Activated naive CD8-positive, alpha-beta T cell treated with anti-CD3 and anti-CD28 coated beads for 36 hours (primary cell): ENCODE measurements around the gene TANC1. TPM values are rescaled to one million over a fixed set of nuclear protein-coding genes. Genes with fewer than 3 reads are reported as not detected.

Source experiments
- DNase-seq: peaks from one replicate; pipeline ENCODE4 v3.0.0; 2021
- H3K27ac Mint-ChIP-seq: one replicate; pipeline ENCODE4 v1.8.0; 2022; ENCODE audit warnings: mild to moderate bottlenecking, moderate library complexity, mixed read lengths
- H3K27me3 Mint-ChIP-seq: one replicate; pipeline ENCODE4 v1.8.0; 2022; ENCODE audit warnings: mild to moderate bottlenecking, mixed read lengths
- H3K36me3 Mint-ChIP-seq: one replicate; pipeline ENCODE4 v1.8.0; 2021; ENCODE audit warnings: mild to moderate bottlenecking, mixed read lengths
- H3K4me1 Mint-ChIP-seq: one replicate; pipeline ENCODE4 v1.8.0; 2021; ENCODE audit warnings: mixed read lengths
- H3K4me3 Mint-ChIP-seq: one replicate; pipeline ENCODE4 v1.8.0; 2022; ENCODE audit warnings: mild to moderate bottlenecking, moderate library complexity, mixed read lengths
- H3K9me3 Mint-ChIP-seq: one replicate; pipeline ENCODE4 v1.8.0; 2022; ENCODE audit warnings: mixed read lengths
- total RNA-seq, 2 experiments: library from RNA; stranded (reverse); gene quantifications; one replicate each; pipeline ENCODE4 v1.2.3, GENCODE V29; 2021

The TANC1 gene
- total RNA-seq, 2 experiments from 2014 or later, result 0.97 to 1.0 TPM

DNA sequence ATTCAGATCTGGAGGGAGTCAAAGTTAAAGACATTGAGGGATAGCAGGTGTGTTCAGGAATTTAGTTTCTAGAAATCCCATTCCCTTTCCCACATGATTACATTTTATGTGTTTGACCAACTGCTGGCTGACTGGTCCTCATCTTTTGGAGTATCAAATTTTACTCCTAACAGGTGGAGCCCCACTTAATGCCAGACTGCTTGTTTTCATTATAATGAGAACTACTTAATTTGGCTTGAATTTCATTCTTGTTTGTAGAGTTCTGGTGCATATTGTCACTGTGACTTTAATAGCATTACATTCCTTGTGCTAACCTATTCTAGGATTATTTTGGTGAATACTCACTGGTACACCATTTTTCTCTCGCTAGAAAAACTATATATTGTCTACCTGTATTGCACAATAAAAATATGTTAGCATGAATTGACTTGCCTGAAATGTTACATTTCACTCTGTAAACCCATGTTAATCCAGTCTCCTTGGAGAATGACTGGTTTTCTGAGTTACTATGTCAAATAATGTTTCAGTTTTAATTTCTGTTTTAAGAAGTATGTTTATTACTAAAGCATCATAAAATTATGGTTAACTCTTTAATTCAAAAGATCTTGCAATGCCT lies 98.2 kb downstream of the TANC1 start:
- no peaks in the 10 kb centered on the region for H3K27me3 Mint-ChIP-seq
- H3K9me3 Mint-ChIP-seq, result no peaks in the 10 kb centered on the region
- H3K27ac Mint-ChIP-seq, result no peak overlapping the region
- no peaks in the 10 kb centered on the region for H3K4me1 Mint-ChIP-seq
- no peaks in the 10 kb centered on the region for H3K36me3 Mint-ChIP-seq
- no peak overlapping the region for H3K4me3 Mint-ChIP-seq
- DNase-seq, result no peak

DNA sequence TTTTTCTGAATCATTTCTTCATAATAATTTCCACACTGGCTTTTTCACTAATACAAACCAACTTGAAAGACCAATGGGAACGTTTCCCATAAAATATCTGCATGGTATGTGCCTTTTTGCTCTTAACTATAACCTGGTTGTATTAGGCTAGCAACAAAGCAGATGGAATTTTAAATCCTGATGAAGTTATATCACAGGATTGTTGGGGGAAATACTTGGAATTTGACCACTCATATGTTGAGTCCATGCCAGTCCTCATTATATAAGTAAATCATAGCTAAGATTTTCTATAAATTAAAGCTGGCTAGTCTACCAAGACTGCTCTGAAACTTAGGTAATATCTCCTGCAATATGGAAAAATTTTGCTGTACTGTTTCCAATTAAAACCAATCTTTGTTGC lies 99.5 kb downstream of the TANC1 start:
- Mint-ChIP-seq H3K36me3 (no peaks in the 10 kb centered on the region), H3K4me1 (no peaks in the 10 kb centered on the region), H3K27me3 (no peaks in the 10 kb centered on the region), H3K27ac (no peak overlapping the region), H3K4me3 (no peak overlapping the region), H3K9me3 (no peaks in the 10 kb centered on the region)
- DNase-seq, result no peak

DNA sequence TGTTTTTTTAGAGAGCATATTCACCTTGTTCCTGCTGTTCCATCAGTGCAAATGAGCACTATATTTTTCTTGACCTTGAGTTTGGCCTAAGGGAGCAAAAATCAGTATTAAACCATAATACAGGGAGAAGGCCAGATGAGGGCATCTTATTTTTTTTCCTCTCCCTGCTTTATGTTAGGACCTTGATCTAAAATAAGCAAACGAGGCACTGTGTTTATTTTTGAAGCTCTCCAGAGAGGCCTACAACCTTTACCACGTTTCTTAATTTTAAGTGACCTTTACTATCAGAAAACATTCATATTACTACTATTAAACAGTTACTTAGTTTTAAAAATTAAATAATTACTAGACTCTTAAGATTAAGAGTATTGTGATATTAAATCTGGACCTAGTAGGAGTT lies 100.8 kb downstream of the TANC1 start:
- no peak for DNase-seq

DNA sequence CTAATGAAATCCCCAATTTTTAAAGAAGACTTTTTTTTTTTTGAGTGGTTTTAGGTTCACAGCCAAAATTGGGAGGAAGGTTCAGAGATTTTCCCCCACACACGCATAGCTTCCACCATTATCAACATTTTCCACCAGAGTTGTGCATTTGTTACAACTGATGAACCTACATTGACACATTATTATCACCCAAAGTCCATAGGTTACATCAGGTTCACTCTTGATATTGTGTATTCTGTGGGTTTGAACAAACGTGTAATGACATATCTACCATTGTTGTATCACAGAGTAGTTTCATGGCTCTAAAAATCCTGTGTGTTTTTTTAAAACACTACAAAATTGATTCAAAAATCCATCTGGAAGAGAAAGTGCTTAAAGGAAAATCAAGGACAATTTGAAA lies 101.8 kb downstream of the TANC1 start:
- no peaks in the 10 kb centered on the region for H3K36me3 Mint-ChIP-seq
- H3K4me1 Mint-ChIP-seq, result no peaks in the 10 kb centered on the region
- no peaks in the 10 kb centered on the region for H3K27me3 Mint-ChIP-seq
- no peak overlapping the region for H3K4me3 Mint-ChIP-seq
- H3K27ac Mint-ChIP-seq, result no peak overlapping the region
- no peak for DNase-seq
- H3K9me3 Mint-ChIP-seq, result no peaks in the 10 kb centered on the region

More for the DNA sequence above, 100.8 kb downstream of the TANC1 start:
- Mint-ChIP-seq H3K27me3 (no peaks in the 10 kb centered on the region), H3K4me1 (no peaks in the 10 kb centered on the region), H3K36me3 (no peaks in the 10 kb centered on the region), H3K4me3 (no peak overlapping the region), H3K27ac (no peak overlapping the region), H3K9me3 (no peaks in the 10 kb centered on the region)

DNA sequence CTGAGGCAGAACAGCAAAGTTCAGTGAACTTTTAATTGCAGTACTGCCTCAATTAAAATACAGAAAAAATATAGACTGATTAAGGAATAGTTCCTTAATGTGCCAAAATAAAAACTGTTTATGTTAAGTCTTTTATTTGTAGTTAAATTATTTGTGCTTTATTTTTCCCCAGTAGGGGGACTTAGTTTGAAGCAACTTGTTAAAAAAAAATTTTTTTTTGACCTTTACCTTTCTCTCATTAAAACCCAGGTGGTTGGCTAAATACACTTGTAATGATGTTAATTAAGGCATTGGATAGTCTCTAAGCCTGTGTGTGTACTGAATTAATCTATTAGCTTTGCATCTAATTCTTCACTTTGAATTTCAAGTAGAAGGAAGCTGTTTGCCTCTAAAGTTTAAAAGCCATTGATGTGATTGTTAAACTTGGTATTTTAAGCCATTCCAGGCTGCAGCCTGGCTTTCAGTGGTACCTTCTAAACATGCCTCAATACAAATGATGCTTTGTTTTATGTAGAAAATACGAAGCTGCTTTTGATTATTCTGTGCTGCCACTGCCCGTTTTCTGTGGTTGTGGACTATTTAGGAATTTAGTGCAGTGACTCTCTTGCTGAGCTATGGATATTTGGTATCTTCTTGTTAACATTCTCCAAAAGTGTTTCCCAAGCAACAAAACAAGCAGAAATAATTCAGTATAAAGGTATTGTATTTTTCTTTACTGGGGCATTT lies 102.9 kb downstream of the TANC1 start:
- no peaks in the 10 kb centered on the region for H3K9me3 Mint-ChIP-seq
- H3K36me3 Mint-ChIP-seq, result no peaks in the 10 kb centered on the region
- H3K27me3 Mint-ChIP-seq, result no peaks in the 10 kb centered on the region
- DNase-seq, result no peak
- H3K4me3 Mint-ChIP-seq, result no peak overlapping the region
- no peaks in the 10 kb centered on the region for H3K4me1 Mint-ChIP-seq
- no peak overlapping the region for H3K27ac Mint-ChIP-seq

DNA sequence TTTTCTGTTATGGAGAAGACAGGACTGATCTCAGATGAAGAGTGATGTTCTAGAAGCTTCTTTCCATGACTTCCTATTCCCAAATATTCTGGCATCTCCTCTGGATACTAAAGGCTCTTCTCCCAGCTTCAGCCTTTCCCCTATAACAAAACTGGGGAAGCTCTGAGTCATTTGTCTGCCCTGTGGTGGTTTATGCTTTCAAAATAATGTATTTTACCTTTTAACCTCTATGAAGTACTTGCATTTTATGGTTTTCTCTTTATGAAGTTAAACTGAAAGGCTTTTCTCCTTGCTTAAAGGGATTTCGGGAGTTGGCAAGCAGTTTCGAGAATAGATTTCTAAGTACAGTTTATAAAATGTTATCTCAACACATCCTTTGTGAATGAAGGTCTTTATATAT lies 104.4 kb downstream of the TANC1 start:
- H3K4me1 Mint-ChIP-seq, result no peaks in the 10 kb centered on the region
- no peaks in the 10 kb centered on the region for H3K27me3 Mint-ChIP-seq
- no peaks in the 10 kb centered on the region for H3K36me3 Mint-ChIP-seq
- H3K4me3 Mint-ChIP-seq, result no peak overlapping the region
- no peak overlapping the region for H3K27ac Mint-ChIP-seq
- H3K9me3 Mint-ChIP-seq, result peaks cover 2% of the 10 kb centered on the region
- DNase-seq, result no peak

DNA sequence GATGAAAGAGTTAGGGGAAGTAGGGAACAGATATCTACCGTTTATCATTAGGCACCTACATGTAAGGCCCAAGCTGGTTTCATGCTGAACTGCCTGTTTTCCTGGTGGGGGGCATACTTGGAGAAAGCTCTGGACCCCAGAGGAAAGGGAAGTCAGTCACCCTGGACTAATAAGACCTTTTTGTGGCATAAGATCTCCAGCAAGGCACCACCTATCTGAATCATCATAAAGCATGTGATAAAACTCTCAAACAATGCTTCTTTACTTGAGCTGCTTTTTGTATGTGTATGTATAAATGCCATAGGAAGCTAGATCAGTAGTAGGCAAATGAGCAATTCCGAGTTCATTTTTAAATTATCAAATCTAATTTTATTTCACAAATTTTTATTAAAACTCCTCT lies 104.8 kb downstream of the TANC1 start:
- H3K36me3 Mint-ChIP-seq, result no peaks in the 10 kb centered on the region
- no peak for DNase-seq
- no peak overlapping the region for H3K27ac Mint-ChIP-seq
- no peaks in the 10 kb centered on the region for H3K4me1 Mint-ChIP-seq
- H3K27me3 Mint-ChIP-seq, result no peaks in the 10 kb centered on the region
- no peak overlapping the region for H3K4me3 Mint-ChIP-seq
- peaks cover 2% of the 10 kb centered on the region for H3K9me3 Mint-ChIP-seq

DNA sequence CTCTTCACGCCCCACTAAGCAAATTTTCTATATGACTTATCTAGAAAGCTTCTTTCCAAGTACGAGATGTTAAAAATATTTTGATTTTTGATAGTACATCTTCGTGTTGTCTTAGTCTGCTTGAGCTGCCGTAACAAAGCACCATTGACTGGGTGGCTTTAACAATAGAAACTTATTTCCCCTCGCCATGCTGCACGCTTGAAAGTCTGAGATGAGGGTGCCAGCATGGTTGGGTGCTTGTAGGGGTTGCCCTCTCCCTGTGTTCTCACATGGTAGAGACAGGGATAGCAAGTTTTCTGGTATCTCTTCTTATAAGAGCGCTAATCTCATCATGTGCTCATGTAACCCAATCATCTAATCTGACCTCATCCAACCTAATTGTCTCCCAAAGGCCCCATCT lies 106.2 kb downstream of the TANC1 start:
- no peak overlapping the region for H3K27ac Mint-ChIP-seq
- DNase-seq, result no peak
- no peaks in the 10 kb centered on the region for H3K4me1 Mint-ChIP-seq
- no peak overlapping the region for H3K4me3 Mint-ChIP-seq
- peaks cover 2% of the 10 kb centered on the region for H3K9me3 Mint-ChIP-seq
- H3K27me3 Mint-ChIP-seq, result no peaks in the 10 kb centered on the region
- H3K36me3 Mint-ChIP-seq, result no peaks in the 10 kb centered on the region

DNA sequence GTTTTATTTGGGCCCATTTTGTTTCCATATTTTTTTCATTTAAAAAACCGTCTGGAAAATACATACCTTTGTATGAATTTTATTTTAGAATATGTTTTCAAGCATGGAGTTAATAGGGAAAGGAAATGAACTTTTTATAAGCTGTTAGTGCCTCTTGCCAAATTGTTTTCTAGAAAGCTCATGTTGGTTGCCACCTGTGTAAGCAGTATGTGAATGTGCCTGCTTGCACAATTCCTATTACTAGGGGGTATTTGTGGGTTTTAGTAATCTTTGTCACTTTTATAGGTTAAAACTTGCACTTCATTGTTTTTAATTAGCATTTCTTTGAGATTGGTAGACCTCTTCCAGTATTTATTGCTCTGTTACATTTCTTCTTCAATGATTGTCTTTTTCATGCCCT lies 107.3 kb downstream of the TANC1 start:
- no peak for DNase-seq
- Mint-ChIP-seq H3K4me1 (no peaks in the 10 kb centered on the region), H3K27ac (no peak overlapping the region), H3K9me3 (peaks cover 2% of the 10 kb centered on the region), H3K36me3 (no peaks in the 10 kb centered on the region), H3K4me3 (no peak overlapping the region), H3K27me3 (no peaks in the 10 kb centered on the region)

DNA sequence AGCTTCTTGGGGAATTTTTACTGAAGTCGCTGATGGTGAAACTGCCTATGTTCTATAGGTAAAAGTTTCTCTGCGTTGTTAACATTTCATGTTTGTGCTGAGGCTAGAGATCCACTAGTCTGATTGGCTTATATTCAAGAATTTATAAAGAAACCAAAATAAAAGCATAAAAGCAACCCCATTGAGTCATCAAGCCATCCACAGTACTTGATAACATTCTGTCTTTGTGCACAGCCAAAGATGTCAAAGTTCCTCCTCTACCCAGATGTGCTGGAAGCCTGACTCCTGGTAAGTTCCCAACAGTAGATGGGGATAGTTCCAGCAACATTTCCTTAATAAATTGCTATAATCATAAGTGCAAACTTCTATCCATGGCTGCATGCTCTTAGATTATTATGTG lies 107.8 kb downstream of the TANC1 start:
- H3K9me3 Mint-ChIP-seq, result peaks cover 2% of the 10 kb centered on the region
- no peaks in the 10 kb centered on the region for H3K36me3 Mint-ChIP-seq
- no peak overlapping the region for H3K4me3 Mint-ChIP-seq
- no peak overlapping the region for H3K27ac Mint-ChIP-seq
- no peak for DNase-seq
- H3K27me3 Mint-ChIP-seq, result no peaks in the 10 kb centered on the region
- H3K4me1 Mint-ChIP-seq, result no peaks in the 10 kb centered on the region

DNA sequence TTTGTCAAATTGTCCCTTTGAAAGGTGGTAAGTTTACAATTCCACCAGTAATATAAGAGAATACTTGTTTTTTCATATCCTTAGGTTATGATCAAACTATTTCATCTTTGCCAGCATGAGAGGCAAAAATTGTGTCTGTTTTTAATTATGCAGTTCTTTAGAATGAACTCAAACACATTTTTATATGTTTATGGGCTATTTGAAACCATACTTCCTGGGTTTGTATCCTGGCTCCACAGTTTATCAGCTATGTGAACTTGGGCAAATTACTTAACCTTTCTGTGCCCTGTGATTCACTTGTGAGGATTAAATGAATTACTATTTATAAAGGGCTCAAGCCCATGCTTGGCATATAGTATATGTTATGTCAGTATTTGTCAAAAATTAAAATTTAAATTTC lies 109.4 kb downstream of the TANC1 start:
- no peak for DNase-seq
- Mint-ChIP-seq H3K9me3 (peaks cover 2% of the 10 kb centered on the region), H3K4me1 (no peaks in the 10 kb centered on the region)

DNA sequence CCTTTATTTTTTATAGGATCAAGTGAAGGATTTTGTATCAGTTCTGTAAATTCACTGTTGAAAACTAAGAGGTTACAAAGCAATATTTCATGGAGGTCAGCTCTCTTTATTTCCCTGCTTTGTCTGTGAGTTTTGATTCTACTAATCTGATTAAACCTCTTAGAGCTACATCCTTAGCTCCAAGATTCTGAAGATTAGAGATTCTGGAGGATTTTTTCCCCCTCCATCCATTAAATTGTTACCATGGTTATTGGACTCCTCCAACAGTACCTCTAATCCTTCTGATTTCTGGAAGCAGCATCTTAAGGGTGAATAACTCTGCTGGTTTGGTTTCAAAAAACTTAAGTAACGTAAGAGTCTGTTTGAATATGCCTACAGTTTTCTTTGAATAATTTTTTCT lies 110.0 kb downstream of the TANC1 start:
- Mint-ChIP-seq H3K27me3 (no peaks in the 10 kb centered on the region), H3K9me3 (peaks cover 2% of the 10 kb centered on the region), H3K36me3 (no peaks in the 10 kb centered on the region), H3K4me1 (no peaks in the 10 kb centered on the region), H3K4me3 (no peak overlapping the region), H3K27ac (no peak overlapping the region)
- DNase-seq, result no peak

More for the DNA sequence above, 109.4 kb downstream of the TANC1 start:
- Mint-ChIP-seq H3K27me3 (no peaks in the 10 kb centered on the region), H3K27ac (no peak overlapping the region), H3K36me3 (no peaks in the 10 kb centered on the region), H3K4me3 (no peak overlapping the region)

DNA sequence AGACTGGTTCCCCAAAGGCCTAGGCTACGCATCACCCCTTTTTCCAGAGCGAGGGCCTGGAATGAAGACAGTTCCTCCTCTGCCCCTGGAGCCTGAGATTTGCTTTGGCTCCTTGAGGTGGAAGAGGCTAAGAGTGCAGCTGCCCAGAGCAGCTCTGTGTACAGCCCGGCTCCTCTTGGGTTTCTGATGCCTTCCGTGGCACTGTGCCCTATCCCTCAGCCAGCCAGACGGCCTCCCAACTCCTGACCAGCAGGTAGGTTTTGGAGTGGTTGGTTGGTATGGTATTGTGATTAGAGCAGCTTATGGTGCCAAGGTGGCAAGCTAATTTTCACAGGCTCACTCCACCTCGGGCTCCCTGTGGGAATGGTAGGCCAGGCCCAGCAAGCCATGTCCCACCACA lies 112.2 kb downstream of the TANC1 start:
- no peaks in the 10 kb centered on the region for H3K4me1 Mint-ChIP-seq
- H3K4me3 Mint-ChIP-seq, result no peak overlapping the region
- H3K9me3 Mint-ChIP-seq, result peaks cover 2% of the 10 kb centered on the region
- no peaks in the 10 kb centered on the region for H3K36me3 Mint-ChIP-seq
- no peaks in the 10 kb centered on the region for H3K27me3 Mint-ChIP-seq
- no peak for DNase-seq
- no peak overlapping the region for H3K27ac Mint-ChIP-seq

DNA sequence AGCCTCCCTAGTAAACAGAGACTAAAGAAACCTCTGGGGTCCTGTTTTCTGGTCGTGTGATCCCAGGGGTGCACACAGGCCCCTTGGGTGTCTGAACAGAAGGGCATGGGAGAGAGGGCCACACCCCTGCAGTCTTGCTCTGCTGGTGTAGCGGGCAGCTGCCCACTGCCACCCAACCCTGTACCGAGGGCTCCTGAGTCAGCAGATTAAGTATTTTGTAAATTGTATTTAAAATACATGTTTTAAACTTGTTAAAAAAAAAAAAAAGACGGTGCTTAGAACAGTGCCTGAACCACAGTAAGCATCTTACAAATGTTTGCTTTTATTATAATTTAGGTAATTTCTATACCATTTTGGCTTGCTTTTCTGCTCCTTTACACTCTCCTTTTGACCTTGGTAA lies 113.7 kb downstream of the TANC1 start:
- H3K27ac Mint-ChIP-seq, result no peak overlapping the region
- H3K9me3 Mint-ChIP-seq, result peaks cover 2% of the 10 kb centered on the region
- no peaks in the 10 kb centered on the region for H3K27me3 Mint-ChIP-seq
- peaks cover 8% of the 10 kb centered on the region for H3K4me1 Mint-ChIP-seq
- H3K36me3 Mint-ChIP-seq, result no peaks in the 10 kb centered on the region
- no peak overlapping the region for H3K4me3 Mint-ChIP-seq
- no peak for DNase-seq

DNA sequence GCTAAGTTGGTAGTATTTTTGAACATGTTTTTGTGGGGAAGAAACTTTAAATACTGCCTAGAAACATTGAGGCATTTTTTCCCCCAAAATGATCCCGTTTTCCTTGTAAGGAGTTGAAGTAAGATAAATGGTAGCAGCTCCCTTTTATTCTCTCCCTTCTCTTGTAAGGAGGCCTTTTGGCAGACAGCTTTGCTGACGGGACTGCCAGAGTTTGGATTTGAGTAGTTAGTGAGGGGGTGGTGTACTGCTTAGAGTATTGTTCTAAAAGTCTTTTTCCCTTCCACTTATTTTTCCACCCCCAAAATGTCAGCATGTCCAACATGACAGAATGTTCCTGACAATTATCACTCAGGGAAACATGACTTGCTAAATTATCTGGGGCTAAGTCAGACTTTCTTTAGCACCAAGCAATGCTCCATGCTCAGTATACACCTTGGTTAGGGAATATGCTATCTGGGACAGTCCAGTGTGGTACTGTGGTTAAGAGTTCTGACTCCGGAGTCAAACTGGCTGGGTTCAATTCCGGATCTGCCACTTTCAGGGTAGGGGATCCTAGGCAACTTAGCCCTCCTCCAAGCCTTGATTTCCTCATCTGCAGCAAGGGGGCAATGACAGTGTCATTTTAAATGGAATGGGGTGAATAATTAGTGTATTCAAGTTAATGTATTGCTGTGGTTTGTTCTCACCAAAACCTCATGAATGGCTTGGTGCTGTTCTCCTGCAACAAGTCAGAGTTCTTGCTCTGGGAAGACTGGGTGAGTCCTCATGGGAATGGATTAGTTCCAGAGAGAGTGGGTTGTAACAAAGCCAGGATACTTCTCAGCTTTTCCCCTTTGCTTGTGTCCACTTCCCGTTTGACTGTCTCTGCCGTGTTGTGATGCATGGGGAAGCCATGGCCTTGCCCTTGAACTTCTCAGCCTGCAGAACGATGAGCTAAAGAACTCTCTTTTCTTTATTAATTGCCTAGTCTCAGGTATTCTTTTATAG lies 116.2 kb downstream of the TANC1 start:
- Mint-ChIP-seq H3K36me3 (no peaks in the 10 kb centered on the region), H3K27me3 (no peaks in the 10 kb centered on the region), H3K4me3 (no peak overlapping the region), H3K9me3 (no peaks in the 10 kb centered on the region), H3K4me1 (peaks cover 19% of the 10 kb centered on the region), H3K27ac (no peak overlapping the region)
- DNase-seq, result no peak
